ENCODE results near the gene MSH3.

Gene MSH3

DNA sequence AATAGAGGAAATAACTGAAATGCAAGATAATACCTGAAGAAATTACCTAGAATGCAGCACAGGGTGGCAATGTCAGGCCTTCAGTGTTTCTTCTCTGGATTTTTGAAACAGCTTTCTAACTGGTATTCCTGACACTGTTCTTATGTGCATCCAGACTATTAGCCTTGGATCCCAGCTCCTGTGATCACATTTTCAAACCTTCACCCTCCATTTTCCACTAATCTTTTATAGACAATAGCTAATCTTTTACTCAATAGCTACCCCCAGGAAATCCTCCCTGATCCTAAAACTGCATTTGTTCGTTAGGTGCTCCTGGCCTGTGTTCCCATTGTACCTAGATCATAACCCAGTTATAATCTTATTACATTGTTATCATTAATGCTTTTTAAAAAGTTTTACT, 101.8 kb downstream of the MSH3 start:
- no peaks in the 10 kb centered on the region; the same call in 1 of the 2 replicates for H3K36me3 ChIP-seq (replicated peaks)
- in situ Hi-C loops (cut with MboI; ENCODE audit: low sequenced_read_pairs), result no loop called here
- no peaks in the 10 kb centered on the region for H3K9me3 ChIP-seq
- no peaks in the 10 kb centered on the region for H3K27me3 ChIP-seq (ENCODE audit: low read depth)
- peaks cover 28% of the 10 kb centered on the region for H3K4me1 ChIP-seq
- no peak overlapping the region for H3K4me3 ChIP-seq
- DNase-seq (ENCODE audit: low spot score in 2 of 2), result peak in 1 of 2 experiments; percentile 69

DNA sequence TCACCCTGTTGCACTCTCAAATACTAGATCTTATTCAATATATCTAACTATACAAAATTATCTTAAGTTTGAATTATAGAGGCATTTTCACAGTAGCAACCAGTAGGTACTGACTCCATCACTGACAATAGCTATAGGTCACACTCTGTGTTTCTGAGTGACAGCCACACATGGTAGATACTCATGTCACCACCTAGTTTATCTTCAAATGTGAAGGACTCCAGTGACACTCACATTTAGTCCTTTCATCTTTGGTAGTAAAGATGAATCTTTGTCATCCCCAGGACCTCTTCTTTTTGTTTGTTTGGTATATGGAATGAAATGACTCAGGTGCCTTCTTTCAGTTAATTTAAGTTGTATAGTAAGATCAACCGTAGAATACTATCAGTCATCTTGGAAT, 102.8 kb downstream of the MSH3 start:
- DNase-seq (ENCODE audit: low spot score in 2 of 2), result no peak
- in situ Hi-C loops (cut with MboI; ENCODE audit: low sequenced_read_pairs), result no loop called here
- no peak overlapping the region for H3K4me3 ChIP-seq
- no peaks in the 10 kb centered on the region for H3K9me3 ChIP-seq
- peaks cover 4% of the 10 kb centered on the region; the same call in 1 of the 2 replicates for H3K36me3 ChIP-seq (replicated peaks)
- no peaks in the 10 kb centered on the region for H3K27me3 ChIP-seq (ENCODE audit: low read depth)
- peaks cover 28% of the 10 kb centered on the region for H3K4me1 ChIP-seq

GRCh38 chr5:80759866-80760577, 105.6 kb downstream of the MSH3 start:
- in situ Hi-C loops (cut with MboI; ENCODE audit: low sequenced_read_pairs), result no loop called here
- H3K27me3 ChIP-seq (ENCODE audit: low read depth), result no peaks in the 10 kb centered on the region
- H3K9me3 ChIP-seq, result no peaks in the 10 kb centered on the region
- no peak for DNase-seq (ENCODE audit: low spot score in 2 of 2)
- H3K4me1 ChIP-seq, result peaks cover 19% of the 10 kb centered on the region
- peaks cover 4% of the 10 kb centered on the region; the same call in 1 of the 2 replicates for H3K36me3 ChIP-seq (replicated peaks)
- no peak overlapping the region for H3K4me3 ChIP-seq

GRCh38 chr5:80760680-80761079, 106.2 kb downstream of the MSH3 start:
- no peak overlapping the region for H3K4me3 ChIP-seq
- no peak for DNase-seq (ENCODE audit: low spot score in 2 of 2)
- peaks cover 4% of the 10 kb centered on the region; the same call in 1 of the 2 replicates for H3K36me3 ChIP-seq (replicated peaks)
- H3K27me3 ChIP-seq (ENCODE audit: low read depth), result no peaks in the 10 kb centered on the region
- peaks cover 12% of the 10 kb centered on the region for H3K4me1 ChIP-seq
- H3K9me3 ChIP-seq, result no peaks in the 10 kb centered on the region
- in situ Hi-C loops (cut with MboI; ENCODE audit: low sequenced_read_pairs), result no loop called here

GRCh38 chr5:80761176-80761575, 106.7 kb downstream of the MSH3 start:
- Histone ChIP-seq H3K36me3 (replicated peaks) (peaks cover 4% of the 10 kb centered on the region; the same call in 1 of the 2 replicates), H3K27me3 (ENCODE audit: low read depth) (no peaks in the 10 kb centered on the region), H3K4me3 (no peak overlapping the region), H3K4me1 (peaks cover 7% of the 10 kb centered on the region), H3K9me3 (no peaks in the 10 kb centered on the region)
- in situ Hi-C loops (cut with MboI; ENCODE audit: low sequenced_read_pairs), result no loop called here
- peak; percentile 28 to 62 for DNase-seq (ENCODE audit: low spot score in 2 of 2)

DNA sequence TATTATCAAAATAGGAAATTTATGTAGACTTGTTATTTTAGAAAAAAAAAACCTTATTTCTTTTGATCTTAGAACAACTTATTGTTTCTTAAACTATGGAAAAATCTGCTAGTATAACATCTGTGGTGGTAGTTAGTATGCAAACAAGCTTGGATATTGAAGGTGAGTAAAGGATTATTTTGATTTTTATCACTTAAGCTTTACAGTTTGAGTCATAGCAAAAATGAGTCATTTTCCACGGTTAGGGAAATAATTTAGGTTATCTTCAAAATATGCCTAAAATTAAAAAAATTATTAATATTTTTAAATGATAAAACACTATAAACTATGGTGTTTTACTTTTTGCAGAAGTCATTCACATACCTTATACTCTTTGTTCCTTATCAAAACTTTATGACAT, 107.5 kb downstream of the MSH3 start:
- peaks cover under 1% of the 10 kb centered on the region for H3K4me1 ChIP-seq
- H3K36me3 ChIP-seq (replicated peaks), result peaks cover 4% of the 10 kb centered on the region; the same call in 1 of the 2 replicates
- no peak overlapping the region for H3K4me3 ChIP-seq
- in situ Hi-C loops (cut with MboI; ENCODE audit: low sequenced_read_pairs), result no loop called here
- no peaks in the 10 kb centered on the region for H3K27me3 ChIP-seq (ENCODE audit: low read depth)
- no peak for DNase-seq (ENCODE audit: low spot score in 2 of 2)
- no peaks in the 10 kb centered on the region for H3K9me3 ChIP-seq

GRCh38 chr5:80762573-80762972, 108.1 kb downstream of the MSH3 start:
- H3K4me1 ChIP-seq, result no peaks in the 10 kb centered on the region
- H3K36me3 ChIP-seq (replicated peaks), result peaks cover 4% of the 10 kb centered on the region; the same call in 1 of the 2 replicates
- H3K27me3 ChIP-seq (ENCODE audit: low read depth), result no peaks in the 10 kb centered on the region
- no peaks in the 10 kb centered on the region for H3K9me3 ChIP-seq
- H3K4me3 ChIP-seq, result no peak overlapping the region
- DNase-seq (ENCODE audit: low spot score in 2 of 2), result no peak
- in situ Hi-C loops (cut with MboI; ENCODE audit: low sequenced_read_pairs), result no loop called here

GRCh38 chr5:80763211-80763610, 108.8 kb downstream of the MSH3 start:
- Histone ChIP-seq H3K27me3 (ENCODE audit: low read depth) (no peaks in the 10 kb centered on the region), H3K4me1 (no peaks in the 10 kb centered on the region), H3K4me3 (no peak overlapping the region), H3K9me3 (no peaks in the 10 kb centered on the region), H3K36me3 (replicated peaks) (peaks cover 4% of the 10 kb centered on the region; the same call in 1 of the 2 replicates)
- in situ Hi-C loops (cut with MboI; ENCODE audit: low sequenced_read_pairs), result no loop called here
- no peak for DNase-seq (ENCODE audit: low spot score in 2 of 2)

DNA sequence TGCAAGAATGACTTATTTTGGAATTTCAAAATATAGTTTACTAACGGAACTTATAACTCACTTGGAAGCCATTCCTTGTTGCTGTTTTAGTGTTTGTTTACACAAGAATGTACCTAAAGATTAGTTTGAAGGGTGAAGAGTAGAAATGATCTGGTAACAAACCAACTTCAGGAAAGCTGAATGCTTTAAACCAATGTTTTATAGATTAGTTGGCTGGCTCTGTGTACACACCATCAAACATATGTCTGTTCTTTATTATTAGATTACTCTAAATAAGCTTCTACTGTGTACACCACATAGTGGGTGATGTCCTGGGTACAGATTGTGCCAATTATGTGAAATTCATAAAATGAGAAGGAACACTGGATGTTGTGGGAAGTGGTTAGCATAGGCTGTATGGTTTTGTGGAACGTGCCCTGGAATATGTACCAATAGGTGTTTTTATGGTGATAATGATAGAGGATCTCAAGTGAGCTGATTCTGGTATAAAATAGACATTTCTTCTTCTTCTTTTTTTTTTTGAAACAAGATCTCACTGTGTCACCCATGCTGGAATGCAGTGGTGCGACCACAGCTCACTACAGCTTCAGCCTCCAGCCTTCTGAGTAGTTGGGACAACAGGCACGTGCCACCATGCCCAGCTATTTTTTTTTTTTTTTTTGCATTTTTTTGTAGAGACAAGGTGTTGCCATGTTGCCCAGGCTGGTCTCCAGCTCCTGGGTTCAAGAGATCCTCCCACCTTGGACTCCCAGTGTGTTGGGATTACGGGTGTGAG, 109.6 kb downstream of the MSH3 start:
- Histone ChIP-seq H3K36me3 (replicated peaks) (peaks cover 4% of the 10 kb centered on the region; the same call in 1 of the 2 replicates), H3K4me1 (no peaks in the 10 kb centered on the region), H3K9me3 (no peaks in the 10 kb centered on the region), H3K27me3 (ENCODE audit: low read depth) (no peaks in the 10 kb centered on the region), H3K4me3 (no peak overlapping the region)
- in situ Hi-C loops (cut with MboI; ENCODE audit: low sequenced_read_pairs), result no loop called here
- no peak for DNase-seq (ENCODE audit: low spot score in 2 of 2)

- DNase-seq (ENCODE audit: low spot score in 2 of 2), result no peak
- Histone ChIP-seq H3K4me1 (no peaks in the 10 kb centered on the region), H3K9me3 (no peaks in the 10 kb centered on the region), H3K4me3 (no peak overlapping the region), H3K36me3 (replicated peaks) (peaks cover 4% of the 10 kb centered on the region; the same call in 1 of the 2 replicates), H3K27me3 (ENCODE audit: low read depth) (no peaks in the 10 kb centered on the region)
- in situ Hi-C loops (cut with MboI; ENCODE audit: low sequenced_read_pairs), result no loop called here
Measured at GRCh38 chr5:80764786-80765185, 110.3 kb downstream of the MSH3 start.

DNA sequence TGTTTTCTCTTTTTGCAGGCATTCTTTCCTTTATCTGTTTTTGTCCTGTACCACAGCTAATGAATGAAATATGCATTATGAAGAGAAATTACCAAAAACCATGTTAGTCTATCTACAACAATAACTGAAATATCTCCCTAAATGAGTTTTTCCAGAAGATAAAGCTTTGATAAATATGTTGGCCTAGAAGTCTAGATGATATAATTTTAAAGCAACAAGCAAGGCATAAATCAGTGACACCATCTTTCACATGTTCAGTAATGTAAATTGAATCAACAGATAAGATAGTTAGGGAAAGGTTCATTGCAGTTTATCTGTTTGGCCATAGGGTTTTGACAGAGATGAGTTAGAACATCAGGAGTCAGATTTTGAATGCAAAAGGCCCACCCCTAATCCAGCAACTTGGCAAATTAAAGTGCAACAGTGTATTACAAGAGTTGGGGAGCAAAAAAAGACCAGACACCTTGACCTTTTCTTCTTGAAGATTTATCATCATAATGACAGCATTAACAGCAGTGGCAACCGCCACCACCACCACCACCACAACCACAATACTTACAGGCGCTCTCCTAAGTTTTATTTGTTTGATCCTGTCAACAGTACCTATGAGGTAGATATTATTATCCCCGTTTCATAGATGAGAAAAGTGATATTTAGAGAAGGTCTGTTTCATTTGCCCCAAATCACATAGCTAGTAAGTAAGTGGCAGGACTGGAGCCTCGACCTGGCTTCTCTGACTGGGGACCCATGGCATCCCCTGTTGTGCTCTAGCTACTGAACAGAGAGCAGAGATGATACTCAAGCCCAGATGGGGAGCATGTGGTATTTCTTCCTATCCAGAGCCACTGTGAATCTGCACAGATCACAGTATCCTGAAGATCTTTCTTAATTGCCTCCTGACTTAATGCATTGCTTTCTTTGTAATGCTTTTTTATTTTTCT, 123.2 kb downstream of the MSH3 start:
- H3K4me3 ChIP-seq, result no peak overlapping the region
- H3K4me1 ChIP-seq, result no peaks in the 10 kb centered on the region
- H3K36me3 ChIP-seq (replicated peaks), result no peaks in the 10 kb centered on the region; the same call in 1 of the 2 replicates
- in situ Hi-C loops (cut with MboI; ENCODE audit: low sequenced_read_pairs), result no loop called here
- DNase-seq (ENCODE audit: low spot score in 2 of 2), result no peak
- no peaks in the 10 kb centered on the region for H3K9me3 ChIP-seq
- no peaks in the 10 kb centered on the region for H3K27me3 ChIP-seq (ENCODE audit: low read depth)

DNA sequence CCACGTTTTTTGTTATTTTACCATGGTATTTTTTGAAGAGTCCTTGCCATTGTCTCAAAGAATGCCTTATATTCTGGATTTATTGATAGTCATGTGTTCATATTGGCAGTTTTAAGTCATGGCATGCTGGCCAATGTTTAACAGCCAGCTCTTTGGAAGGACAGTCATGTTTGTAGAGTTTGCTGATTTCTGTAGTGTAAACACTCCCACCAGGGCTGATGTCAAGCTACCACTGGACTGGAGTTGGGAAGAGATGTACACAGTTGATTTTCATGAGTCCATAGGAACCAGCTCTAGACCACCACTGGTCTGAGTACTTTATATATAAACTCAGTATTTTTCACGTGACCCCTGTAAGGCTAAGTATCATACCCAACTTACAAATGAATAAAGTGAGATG, 125.6 kb downstream of the MSH3 start:
- DNase-seq (ENCODE audit: low spot score in 2 of 2), result no peak
- Histone ChIP-seq H3K4me1 (no peaks in the 10 kb centered on the region; the same call in 1 of the 2 replicates), H3K27me3 (ENCODE audit: low read depth) (no peaks in the 10 kb centered on the region), H3K36me3 (replicated peaks) (no peaks in the 10 kb centered on the region; the same call in 1 of the 2 replicates), H3K9me3 (no peaks in the 10 kb centered on the region), H3K4me3 (no peak overlapping the region)
- in situ Hi-C loops (cut with MboI; ENCODE audit: low sequenced_read_pairs), result no loop called here

DNA sequence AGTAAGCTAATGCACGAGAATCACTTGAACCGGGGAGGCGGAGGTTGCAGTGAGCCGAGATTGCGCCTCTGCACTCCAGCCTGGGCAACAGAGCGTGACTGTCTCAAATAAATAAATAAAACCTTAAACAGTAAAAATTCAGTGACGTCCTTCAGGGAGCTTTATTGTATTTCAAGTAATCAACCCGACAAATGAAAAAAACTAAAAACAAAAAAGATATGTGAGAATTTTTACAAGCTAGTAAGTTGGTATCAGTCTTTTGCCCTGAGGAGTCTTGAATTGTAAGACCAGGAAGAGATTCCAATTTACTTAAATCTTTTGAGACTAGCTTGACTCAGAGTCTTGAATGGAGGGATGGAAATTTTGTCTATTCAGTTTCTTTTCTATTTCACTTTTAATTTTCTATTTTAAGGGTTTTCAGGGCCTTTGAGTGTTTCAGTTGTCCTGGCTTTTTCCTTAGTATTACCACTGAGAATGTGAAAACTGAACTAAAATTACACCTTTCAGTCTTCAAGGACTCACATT, 126.4 kb downstream of the MSH3 start:
- in situ Hi-C loops (cut with MboI; ENCODE audit: low sequenced_read_pairs), result no loop called here
- Histone ChIP-seq H3K4me3 (no peak overlapping the region), H3K9me3 (no peaks in the 10 kb centered on the region), H3K27me3 (ENCODE audit: low read depth) (no peaks in the 10 kb centered on the region), H3K4me1 (no peaks in the 10 kb centered on the region; the same call in 1 of the 2 replicates), H3K36me3 (replicated peaks) (no peaks in the 10 kb centered on the region; the same call in 1 of the 2 replicates)
- no peak for DNase-seq (ENCODE audit: low spot score in 2 of 2)
